Measurements from ENCODE around the gene ZSWIM5.
A peak's percentile ranks its signal among the peaks of the same experiment; 100 is the strongest.

ZSWIM5 gene

GRCh38 chr1:45038661-45039364, 167.6 kb downstream of the ZSWIM5 start:
- no peak for DNase-seq (ENCODE audit: low read depth)
- TF ChIP-seq CTCF (IDR thresholded peaks at IDR 0.05; ENCODE audit: insufficient read depth, low read depth, low read length, missing control alignments): no peak
- H3K4me3 ChIP-seq (ENCODE audit: low read depth, low read length): no peak overlapping the region

GRCh38 chr1:45038240-45038639, 168.2 kb downstream of the ZSWIM5 start:
- H3K4me3 ChIP-seq (ENCODE audit: low read depth, low read length): no peak overlapping the region
- TF ChIP-seq CTCF (IDR thresholded peaks at IDR 0.05; ENCODE audit: insufficient read depth, low read depth, low read length, missing control alignments): no peak
- no peak for DNase-seq (ENCODE audit: low read depth)

GRCh38 chr1:45037456-45037855, 168.9 kb downstream of the ZSWIM5 start:
- no peak for TF ChIP-seq CTCF (IDR thresholded peaks at IDR 0.05; ENCODE audit: insufficient read depth, low read depth, low read length, missing control alignments)
- no peak for DNase-seq (ENCODE audit: low read depth)
- no peak overlapping the region for H3K4me3 ChIP-seq (ENCODE audit: low read depth, low read length)

- TF ChIP-seq CTCF (IDR thresholded peaks at IDR 0.05; ENCODE audit: insufficient read depth, low read depth, low read length, missing control alignments): no peak
- no peak overlapping the region for H3K4me3 ChIP-seq (ENCODE audit: low read depth, low read length)
- no peak for DNase-seq (ENCODE audit: low read depth)
These were observed 170.6 kb downstream of the ZSWIM5 start for GRCh38 chr1:45035631-45036301.

GRCh38 chr1:45033356-45033755, 173.0 kb downstream of the ZSWIM5 start:
- H3K4me3 ChIP-seq (ENCODE audit: low read depth, low read length): no peak overlapping the region
- DNase-seq (ENCODE audit: low read depth): peak; percentile 64
- TF ChIP-seq CTCF (IDR thresholded peaks at IDR 0.05; ENCODE audit: insufficient read depth, low read depth, low read length, missing control alignments): no peak

GRCh38 chr1:45032837-45033236, 173.6 kb downstream of the ZSWIM5 start:
- DNase-seq (ENCODE audit: low read depth): no peak
- no peak overlapping the region for H3K4me3 ChIP-seq (ENCODE audit: low read depth, low read length)
- TF ChIP-seq CTCF (IDR thresholded peaks at IDR 0.05; ENCODE audit: insufficient read depth, low read depth, low read length, missing control alignments): no peak
